NCI-H526 treated with DMSO at 0.1 percent for 48 hours (cell line): ENCODE measurements around the gene LIF.
"Not testable (repeated sequence)": the region's sequence is repeated elsewhere in the genome, so short reads cannot be mapped to it uniquely, and the experiment has no call there.

Experiments
- DNase-seq: peaks from one replicate; lab custom pipeline; 2025; lab: John Stamatoyannopoulos, UW

Gene LIF

DNA sequence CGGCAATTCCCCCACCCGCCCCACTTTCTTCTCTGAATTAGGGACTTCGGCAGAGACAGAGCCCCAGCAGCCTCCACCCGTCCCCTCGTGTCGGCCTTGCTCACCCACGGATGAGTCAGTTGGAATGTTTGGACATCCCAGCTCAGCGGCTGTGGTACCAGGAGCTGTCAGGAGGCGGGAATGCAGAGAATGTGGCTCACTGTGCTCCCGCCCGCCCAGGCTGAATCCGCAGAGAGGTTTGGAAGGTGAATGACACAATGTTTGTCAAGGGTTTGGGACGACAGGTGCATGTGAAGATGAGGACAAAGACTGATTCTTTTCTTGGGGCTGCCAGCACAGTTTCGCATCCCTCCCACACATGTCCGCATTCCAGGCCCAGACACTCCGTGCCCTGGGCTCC is 39.6 kb downstream of the LIF start:
- DNase-seq, result no peak

DNA sequence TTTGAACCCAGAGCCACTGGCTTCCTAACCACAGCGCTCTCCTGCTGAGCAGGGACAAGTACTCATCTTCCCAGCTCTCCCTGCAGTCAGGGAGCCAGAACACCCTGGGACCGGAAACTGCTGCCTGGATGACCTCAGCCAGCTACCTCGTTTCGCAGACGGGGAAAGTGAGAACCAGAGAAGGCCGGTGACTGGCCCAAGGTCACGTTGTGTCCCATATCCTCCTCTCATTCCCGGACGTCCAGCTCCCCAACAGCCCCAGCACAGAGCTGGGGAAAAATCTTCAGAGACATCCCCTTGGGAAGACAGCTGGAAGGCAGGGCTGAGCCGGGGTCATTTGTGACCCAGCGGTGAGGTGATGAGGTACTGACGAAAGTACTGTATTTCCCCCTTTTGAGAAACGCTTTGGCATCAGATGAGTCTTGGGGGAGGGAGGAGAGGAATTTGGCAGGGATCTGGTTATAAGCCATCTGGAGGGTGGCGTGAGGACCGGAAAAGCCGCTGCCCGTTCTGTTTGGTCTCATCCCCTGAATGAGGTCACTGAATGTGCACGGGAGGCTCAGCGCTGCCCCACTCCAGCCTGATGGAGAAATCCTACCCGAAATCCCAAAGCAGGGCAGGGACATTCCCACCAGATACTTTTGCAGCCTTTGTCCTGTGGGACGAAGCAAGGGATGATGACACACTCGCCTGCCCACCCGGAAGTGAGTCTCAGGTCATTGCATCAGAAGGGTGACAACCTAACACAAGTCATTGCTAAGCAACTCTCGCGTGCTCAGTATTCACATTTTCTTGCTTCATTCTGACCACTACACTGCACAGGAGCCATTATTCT is 41.1 kb downstream of the LIF start:
- DNase-seq, result no peak

- no peak for DNase-seq
Measured at GRCh38 chr22:30204742-30205111, 41.8 kb downstream of the LIF start.

DNA sequence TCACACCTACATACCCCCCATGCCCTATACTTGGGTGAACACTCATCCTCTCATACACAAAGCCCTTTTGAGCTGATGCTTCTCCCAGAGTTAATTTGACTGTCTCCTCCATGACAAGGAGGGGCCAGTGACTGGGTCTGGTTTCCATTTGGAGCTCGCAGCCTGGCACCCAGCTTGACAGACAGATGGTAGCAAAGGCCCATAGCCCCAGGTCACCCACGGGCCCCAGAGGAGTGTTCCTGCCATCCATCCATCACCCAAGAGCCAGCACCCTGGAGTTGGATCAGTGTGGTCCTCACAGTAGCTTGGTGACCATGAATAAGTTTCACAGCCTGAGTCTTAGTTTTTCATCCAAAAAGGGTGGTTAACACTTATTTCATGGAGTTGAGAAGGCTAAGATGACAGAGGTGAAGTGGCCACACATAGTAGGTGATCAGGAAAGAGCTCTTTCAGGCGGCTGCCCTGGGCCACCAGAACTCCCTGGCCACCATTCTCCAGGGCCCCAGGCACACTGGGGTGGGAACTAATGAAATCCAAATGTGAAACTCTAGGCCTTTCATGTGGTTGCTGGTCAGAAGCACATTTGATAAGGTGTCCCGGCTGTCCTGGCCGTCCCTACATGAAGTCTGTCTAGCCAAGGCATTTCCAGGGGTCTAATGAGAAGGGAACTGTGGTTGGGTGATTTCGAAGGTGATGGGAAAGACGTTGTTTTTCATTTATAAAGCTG is 42.4 kb downstream of the LIF start:
- no peak for DNase-seq

DNA sequence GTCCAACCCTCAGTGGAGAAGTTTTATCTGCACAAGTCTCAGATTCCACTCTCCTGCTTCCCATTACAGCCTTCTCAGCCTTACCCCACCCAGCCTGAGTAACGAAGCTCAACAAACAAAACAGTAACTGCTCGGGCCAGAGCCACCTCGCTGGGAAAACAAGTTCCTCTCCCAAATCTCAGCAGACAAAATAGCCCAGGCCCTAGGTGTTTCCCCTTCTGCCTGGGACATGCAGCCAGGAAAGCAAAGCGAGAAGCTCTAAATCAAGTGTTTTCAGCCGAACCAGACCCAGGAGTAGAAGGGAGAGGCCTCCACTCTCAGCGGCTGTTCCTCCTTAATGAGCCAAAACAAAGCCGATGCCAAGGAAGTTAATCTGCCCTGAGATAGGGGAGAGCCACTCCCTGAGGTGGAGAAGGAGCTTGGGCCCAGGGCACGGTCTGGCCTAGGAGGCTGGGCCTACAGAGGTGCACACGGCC is 44.0 kb downstream of the LIF start:
- no peak for DNase-seq

DNA sequence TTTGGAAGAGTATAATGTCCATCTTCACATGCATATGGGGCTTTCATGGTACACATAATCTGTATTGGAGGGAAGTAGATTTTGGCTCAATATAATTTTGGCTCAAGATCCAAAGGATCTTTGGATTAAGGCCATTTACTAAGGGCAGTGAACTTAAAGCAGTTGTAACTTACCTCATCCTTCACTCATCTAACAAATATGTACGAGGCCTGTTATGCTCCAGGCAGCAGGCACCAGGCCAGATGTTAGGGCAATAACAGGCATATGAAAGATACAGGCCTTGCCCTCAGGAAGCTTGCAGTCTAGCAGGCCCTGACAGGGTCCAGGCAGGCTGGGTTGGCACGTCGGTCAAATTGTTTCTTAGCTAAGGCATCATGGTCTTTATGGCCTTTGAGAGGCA is 44.6 kb downstream of the LIF start:
- no peak for DNase-seq

DNA sequence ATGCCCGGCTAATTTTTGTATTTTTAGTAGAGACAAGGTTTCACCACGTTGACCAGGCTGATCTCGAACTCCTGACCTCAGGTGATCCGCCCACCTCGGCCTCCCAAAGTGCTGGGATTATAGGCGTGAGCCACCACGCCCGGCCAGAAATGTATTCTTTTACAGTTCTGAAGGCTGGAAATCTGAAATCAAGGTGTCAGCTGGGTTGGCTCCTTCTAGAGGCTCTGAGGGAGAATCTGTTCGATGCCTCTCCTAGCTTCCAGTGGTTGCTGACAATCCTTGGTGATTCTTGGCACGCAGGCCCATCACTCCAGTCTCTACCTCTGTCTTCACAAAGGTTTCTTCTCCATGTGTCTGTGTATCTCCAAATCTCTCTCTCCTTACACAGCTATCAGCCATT is 45.7 kb downstream of the LIF start:
- not testable (repeated sequence) for DNase-seq

GRCh38 chr22:30198921-30199320 is 47.6 kb downstream of the LIF start:
- no peak for DNase-seq

GRCh38 chr22:30198152-30198825 is 48.3 kb downstream of the LIF start:
- no peak for DNase-seq

DNA sequence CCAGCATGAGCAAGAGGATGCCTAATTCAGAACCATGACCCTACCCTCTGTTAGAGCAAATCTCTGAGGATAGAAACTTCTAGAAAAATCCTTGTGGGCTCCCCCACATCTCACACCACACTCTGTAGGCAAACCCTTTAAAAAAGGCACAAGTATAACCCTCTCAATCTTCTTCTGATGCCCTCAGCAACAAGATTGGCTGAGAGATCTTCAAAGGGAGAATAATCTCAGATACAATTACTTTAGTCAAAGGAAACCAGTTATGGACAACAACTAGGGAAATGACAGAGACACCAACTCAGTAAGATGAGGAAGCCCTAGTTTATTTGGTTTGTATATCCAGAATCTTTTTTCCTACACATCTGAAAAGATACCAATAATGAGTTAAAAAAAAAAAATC is 49.2 kb downstream of the LIF start:
- DNase-seq, result no peak

DNA sequence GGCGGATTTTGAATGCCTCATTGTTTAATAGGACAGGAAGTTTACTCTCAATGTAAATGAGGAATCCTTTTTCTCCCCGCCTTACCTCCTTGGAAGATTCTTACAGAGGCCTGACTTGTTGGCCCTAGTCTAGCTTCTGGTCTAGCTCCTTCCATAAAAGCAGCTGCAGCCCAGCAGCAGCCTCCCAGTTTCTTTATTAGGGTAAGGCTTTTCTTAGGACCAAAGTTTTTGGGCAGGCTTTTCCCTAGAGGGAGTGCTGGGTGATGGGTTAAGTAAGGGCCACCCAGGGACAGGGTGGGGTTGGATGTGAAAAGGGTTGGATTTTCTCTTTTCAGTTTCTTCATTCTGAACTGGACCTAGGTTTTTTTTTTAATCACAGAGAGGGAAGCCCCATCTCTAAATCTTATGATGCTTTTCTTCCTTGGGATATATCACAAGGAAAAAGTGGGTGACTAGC is 49.7 kb downstream of the LIF start:
- DNase-seq, result no peak

GRCh38 chr22:30196141-30196879 is 50.2 kb downstream of the LIF start:
- DNase-seq, result no peak

DNA sequence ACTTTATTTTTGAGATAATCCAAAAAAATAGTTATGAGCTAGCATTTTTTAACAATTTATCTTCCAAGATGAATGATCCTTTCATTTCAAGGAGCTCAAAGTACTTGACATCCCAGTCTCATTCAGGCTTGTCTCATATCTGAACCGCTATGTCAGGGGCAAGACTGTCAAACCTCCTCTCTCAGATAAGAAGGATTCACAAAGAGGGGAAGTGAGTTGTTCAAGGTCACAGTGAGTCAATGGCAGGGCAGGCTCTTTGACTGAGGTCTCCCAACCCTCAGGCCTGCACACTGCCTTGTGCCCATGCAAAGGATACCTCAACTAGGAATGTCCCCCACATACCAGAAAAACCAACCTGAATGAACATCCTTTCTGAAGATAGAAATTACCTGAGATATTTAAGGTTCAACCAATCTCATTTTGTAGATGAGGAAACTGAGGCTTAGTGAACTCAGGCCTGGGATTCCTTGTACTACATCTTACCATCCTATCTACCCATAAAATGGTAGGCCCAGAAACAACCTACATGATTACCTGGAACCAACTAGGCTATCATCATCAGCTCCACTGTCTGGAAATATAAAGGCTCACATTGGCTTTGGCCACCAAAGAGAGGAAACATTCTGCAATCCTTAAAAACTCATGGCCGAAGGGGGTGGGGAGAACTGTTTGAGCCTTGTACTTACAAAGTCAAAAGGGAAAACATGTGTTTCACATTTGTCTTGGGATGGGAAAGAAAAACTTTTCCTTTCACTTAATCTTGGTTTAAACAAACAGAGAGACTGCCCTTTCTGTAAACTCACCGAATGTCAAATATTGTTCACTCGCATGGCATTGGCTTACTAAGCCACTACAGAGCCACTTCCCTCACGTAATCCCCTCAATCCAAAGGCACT is 51.1 kb downstream of the LIF start:
- DNase-seq, result no peak

- no peak for DNase-seq
Measured at GRCh38 chr22:30193031-30193775, 53.4 kb downstream of the LIF start.

DNA sequence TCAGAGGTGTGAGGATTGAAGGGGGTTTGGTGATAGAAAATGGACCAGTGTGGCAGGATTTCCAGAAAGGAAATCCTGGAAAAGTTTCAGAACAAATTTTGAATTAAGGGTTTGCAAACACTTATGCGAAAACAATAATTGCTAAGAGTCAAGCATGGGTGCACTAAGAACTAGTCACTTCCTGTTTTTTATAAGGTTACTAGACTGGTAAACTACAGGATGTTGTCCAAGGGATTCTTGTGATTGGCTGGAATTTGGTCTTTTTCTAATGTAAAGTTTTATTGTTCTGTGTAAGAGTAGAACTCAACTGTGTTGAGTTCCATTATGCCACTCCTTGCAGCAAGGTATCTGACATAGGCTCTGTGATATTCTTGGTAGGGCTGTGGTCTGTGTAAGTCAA is 54.1 kb downstream of the LIF start:
- DNase-seq, result no peak

DNA sequence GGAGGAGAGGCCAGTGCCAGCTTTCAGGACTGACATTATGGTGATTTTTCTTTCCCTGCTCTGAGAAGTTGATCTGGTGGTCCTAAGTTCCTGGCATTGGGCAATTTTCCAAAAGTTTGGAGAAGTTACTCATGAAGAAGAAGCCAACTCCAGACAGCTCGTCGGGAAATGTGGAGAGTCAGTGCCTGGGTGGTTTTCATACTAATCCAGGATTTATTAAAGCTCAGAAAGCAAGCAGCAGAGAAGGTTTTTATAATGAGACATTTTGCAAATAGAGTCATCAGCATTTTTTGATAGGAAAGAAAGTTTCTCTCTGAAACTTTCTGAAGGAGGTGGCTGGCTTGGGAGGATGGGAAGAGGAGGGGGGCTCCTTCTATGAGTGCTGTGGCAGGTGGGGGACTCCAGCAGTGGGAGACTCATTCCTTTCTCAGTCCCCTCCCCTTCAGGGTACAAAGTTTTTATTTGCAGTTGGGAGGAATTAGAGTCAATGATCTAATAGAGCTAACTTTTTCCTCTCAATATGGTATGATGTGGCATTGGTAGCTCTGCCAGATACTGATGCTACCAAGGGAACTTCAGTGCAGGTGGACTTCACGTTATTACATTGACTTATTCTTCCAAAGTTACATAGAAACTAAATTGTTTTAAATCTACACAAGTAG is 55.4 kb downstream of the LIF start:
- no peak for DNase-seq

DNA sequence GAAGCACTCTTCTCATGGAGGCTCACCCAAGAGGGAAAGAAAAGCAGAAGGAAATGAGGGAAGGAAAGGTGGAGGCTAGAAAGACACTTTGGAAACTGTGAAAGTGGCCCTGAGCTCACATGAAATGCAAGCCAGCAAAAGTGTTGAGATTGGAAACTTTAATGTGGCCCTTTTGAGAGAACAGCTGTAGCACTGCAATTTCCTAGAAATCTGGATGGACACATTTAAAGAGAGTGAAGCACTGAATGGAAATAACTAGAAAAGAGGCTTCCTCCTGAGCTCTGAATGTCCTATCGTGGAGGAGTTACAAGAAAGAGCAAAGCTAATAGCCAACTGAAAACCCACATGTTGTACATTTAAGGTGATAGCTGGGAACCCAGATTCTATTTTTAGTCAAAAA is 56.0 kb downstream of the LIF start:
- DNase-seq, result no peak
